ENCODE results near the gene PAK4. TPM values are rescaled to one million over a fixed set of nuclear protein-coding genes. Genes with fewer than 3 reads are reported as not detected.

PAK4 gene
- total RNA-seq, 4 donors from 2014 or later = 4.0 to 4.8 (median 4.6) TPM

GRCh38 chr19:39186391-39186790 is 60.8 kb downstream of the PAK4 start:
- no peak for TF ChIP-seq CTCF (IDR thresholded peaks at IDR 0.05; ENCODE audit: low read depth)

GRCh38 chr19:39187552-39187943 is 62.0 kb downstream of the PAK4 start:
- TF ChIP-seq CTCF (IDR thresholded peaks at IDR 0.05; ENCODE audit: low read depth) = no peak

- no peak for TF ChIP-seq CTCF (IDR thresholded peaks at IDR 0.05; ENCODE audit: low read depth)
Observed at GRCh38 chr19:39188960-39189359, 63.4 kb downstream of the PAK4 start.

- TF ChIP-seq CTCF (IDR thresholded peaks at IDR 0.05; ENCODE audit: low read depth) = no peak
Observed at GRCh38 chr19:39190768-39191167, 65.2 kb downstream of the PAK4 start.

GRCh38 chr19:39192846-39193245 is 67.3 kb downstream of the PAK4 start:
- TF ChIP-seq CTCF (IDR thresholded peaks at IDR 0.05; ENCODE audit: low read depth) = no peak

GRCh38 chr19:39193803-39194202 is 68.2 kb downstream of the PAK4 start:
- TF ChIP-seq CTCF (IDR thresholded peaks at IDR 0.05; ENCODE audit: low read depth) = no peak

- TF ChIP-seq CTCF (IDR thresholded peaks at IDR 0.05; ENCODE audit: low read depth) = no peak
Observed at GRCh38 chr19:39194832-39195542, 69.4 kb downstream of the PAK4 start.

All from subcutaneous adipose tissue (tissue), 4 donors.